GM12892 (cell line): ENCODE data around the gene RNU6-9.

Experiments
- POLR2A ChIP-seq: IDR thresholded peaks from 2 replicates; pipeline ENCODE4 v1.6.1; 2011; ENCODE audit warnings: low read depth, low read length, control low read depth
- POLR2AphosphoS5 ChIP-seq: IDR thresholded peaks from 2 replicates; pipeline ENCODE4 v1.6.1; 2011; ENCODE audit warnings: low read depth, low read length, control low read depth
- TAF1 ChIP-seq: IDR thresholded peaks from 2 replicates; pipeline ENCODE4 v1.6.1; 2011; ENCODE audit warnings: low read depth, mild to moderate bottlenecking, control low read depth, low read length, borderline replicate concordance

GRCh38 chr19:929891-930258 lies 36.6 kb downstream of the RNU6-9 start:
- no peak for TF ChIP-seq POLR2A
- TF ChIP-seq POLR2AphosphoS5: no peak
- TF ChIP-seq TAF1: no peak
